Gastroesophageal sphincter (tissue), 3 donors: ENCODE results near the gene NIPAL4.

Experiments used
- CTCF ChIP-seq, 4 experiments: fragments of 200-600 bp in 2 of 4; fragments of 450-650 bp in 2 of 4; sonication (generic) in 1 of 4; IDR thresholded peaks; one replicate each; pipeline ENCODE4 v1.5.1; 2017 to 2019; ENCODE audit warnings: antibody characterized with exemption in 4 of 4, mild to moderate bottlenecking in 2 of 4, moderate library complexity in 2 of 4
- POLR2A ChIP-seq, 2 donors: fragments of 450-650 bp; IDR thresholded peaks; one replicate each; pipeline ENCODE4 v1.6.1; 2017; ENCODE audit warnings: antibody characterized with exemption in 2 of 2, mild to moderate bottlenecking in 2 of 2, moderate library complexity in 1 of 2
- POLR2AphosphoS5 ChIP-seq: sonication (generic); formaldehyde crosslinking; IDR thresholded peaks from one replicate; pipeline ENCODE4 v1.6.1; 2017; ENCODE audit warnings: antibody characterized with exemption

DNA sequence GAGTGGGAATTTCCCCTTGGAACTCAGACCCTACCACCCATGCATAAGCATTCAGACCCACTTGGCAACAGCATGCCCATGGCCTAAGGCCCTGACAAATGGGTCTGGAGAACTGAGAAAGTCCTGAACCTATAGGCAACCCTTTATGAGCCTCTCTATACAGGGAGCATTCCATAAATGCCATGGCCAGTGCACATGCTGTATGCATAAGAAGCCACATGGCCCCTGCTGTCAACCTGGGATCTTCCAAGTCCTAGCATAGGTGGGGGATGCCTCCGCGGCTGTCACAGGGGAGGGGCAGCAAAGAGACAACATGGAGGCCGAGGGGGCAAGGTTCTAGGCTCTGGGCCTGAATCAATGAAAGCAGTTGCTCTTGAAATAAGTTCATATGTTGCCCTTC lies 8.2 kb upstream of the NIPAL4 start:
- TF ChIP-seq POLR2AphosphoS5: no peak
- no peak for TF ChIP-seq POLR2A (IDR thresholded peaks at IDR 0.05)
- no peak for TF ChIP-seq CTCF (IDR thresholded peaks at IDR 0.05)
